ENCODE data around the gene DNAH3. TPM values are rescaled to one million over a fixed set of nuclear protein-coding genes. Genes with fewer than 3 reads are reported as not detected.

The DNAH3 gene
- total and polyA plus RNA-seq, 2 experiments from 2014 or later = 0.70 to 1.3 TPM

DNA sequence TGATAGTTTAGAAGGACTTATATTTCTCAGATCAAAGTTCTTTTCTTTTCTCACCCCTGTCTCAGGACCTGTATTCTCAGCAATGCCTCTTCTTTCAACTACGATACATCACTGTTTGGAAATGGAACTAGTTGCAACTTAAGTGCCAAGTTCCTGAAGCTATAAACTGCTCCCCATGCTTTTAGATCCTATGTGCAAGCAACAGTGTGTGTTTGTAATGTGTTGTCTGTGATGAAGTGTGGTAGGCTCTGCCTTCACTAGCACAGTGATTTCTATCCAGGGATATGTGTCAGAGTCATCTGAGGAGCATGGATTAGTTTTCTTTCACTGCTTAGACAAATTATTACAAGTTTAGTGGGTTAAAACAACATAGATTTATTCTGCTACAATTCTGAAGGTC is 42.3 kb upstream of the DNAH3 start:
- ATAC-seq (no peak), DNase-seq (ENCODE audit: low spot score) (no peak)
- no peaks in the 10 kb centered on the region for H3K79me2 ChIP-seq (replicated peaks; ENCODE audit: insufficient read depth)
- H3K4me3 ChIP-seq = no peak overlapping the region
- Mint-ChIP-seq H3K4me3 (no peak overlapping the region), H3K9me3 (no peaks in the 10 kb centered on the region), H3K27ac (no peak overlapping the region), H3K4me1 (no peaks in the 10 kb centered on the region), H3K27me3 (ENCODE audit: insufficient read depth, low read depth, poor library complexity) (peaks cover 2% of the 10 kb centered on the region), H3K36me3 (ENCODE audit: low read depth) (no peaks in the 10 kb centered on the region)
- no peak overlapping the region for H3K4me2 ChIP-seq
- no peaks in the 10 kb centered on the region for H3F3A ChIP-seq (replicated peaks; ENCODE audit: low read depth)
- no peaks in the 10 kb centered on the region for H4K20me1 ChIP-seq (replicated peaks; ENCODE audit: insufficient read depth)
- no peak overlapping the region for H2AFZ ChIP-seq
- no peaks in the 10 kb centered on the region for H3K27me3 ChIP-seq (ENCODE audit: insufficient read depth)
- no peak for TF ChIP-seq POLR2AphosphoS5 (IDR thresholded peaks at IDR 0.05; ENCODE audit: low read depth)
- TF ChIP-seq, protein P1, sequence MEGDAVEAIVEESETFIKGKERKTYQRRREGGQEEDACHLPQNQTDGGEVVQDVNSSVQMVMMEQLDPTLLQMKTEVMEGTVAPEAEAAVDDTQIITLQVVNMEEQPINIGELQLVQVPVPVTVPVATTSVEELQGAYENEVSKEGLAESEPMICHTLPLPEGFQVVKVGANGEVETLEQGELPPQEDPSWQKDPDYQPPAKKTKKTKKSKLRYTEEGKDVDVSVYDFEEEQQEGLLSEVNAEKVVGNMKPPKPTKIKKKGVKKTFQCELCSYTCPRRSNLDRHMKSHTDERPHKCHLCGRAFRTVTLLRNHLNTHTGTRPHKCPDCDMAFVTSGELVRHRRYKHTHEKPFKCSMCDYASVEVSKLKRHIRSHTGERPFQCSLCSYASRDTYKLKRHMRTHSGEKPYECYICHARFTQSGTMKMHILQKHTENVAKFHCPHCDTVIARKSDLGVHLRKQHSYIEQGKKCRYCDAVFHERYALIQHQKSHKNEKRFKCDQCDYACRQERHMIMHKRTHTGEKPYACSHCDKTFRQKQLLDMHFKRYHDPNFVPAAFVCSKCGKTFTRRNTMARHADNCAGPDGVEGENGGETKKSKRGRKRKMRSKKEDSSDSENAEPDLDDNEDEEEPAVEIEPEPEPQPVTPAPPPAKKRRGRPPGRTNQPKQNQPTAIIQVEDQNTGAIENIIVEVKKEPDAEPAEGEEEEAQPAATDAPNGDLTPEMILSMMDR (conservative IDR thresholded peaks at IDR 0.05; ENCODE audit: low read depth in 2 of 2) = no peak
- no peak for TF ChIP-seq ZNF114 (CRISPR knock-in tag; IDR thresholded peaks at IDR 0.05)
- no peak for TF ChIP-seq EZH2 (IDR thresholded peaks at IDR 0.05; ENCODE audit: low read depth, unreplicated experiment)
- no peaks in the 10 kb centered on the region for H3K36me3 ChIP-seq (ENCODE audit: insufficient read depth)
- H3K27ac ChIP-seq (ENCODE audit: low read depth) = no peak overlapping the region
- no peaks in the 10 kb centered on the region for H3K4me1 ChIP-seq (ENCODE audit: insufficient read depth)
- no peaks in the 10 kb centered on the region for H3K9me2 ChIP-seq (ENCODE audit: insufficient read depth)

GRCh38 chr16:21190599-21190998 is 40.0 kb upstream of the DNAH3 start:
- ATAC-seq = no peak
- H3K4me1 Mint-ChIP-seq = no peaks in the 10 kb centered on the region
- TF ChIP-seq, protein P1 (conservative IDR thresholded peaks at IDR 0.05; ENCODE audit: low read depth in 2 of 2) = no peak
- TF ChIP-seq, protein P2, sequence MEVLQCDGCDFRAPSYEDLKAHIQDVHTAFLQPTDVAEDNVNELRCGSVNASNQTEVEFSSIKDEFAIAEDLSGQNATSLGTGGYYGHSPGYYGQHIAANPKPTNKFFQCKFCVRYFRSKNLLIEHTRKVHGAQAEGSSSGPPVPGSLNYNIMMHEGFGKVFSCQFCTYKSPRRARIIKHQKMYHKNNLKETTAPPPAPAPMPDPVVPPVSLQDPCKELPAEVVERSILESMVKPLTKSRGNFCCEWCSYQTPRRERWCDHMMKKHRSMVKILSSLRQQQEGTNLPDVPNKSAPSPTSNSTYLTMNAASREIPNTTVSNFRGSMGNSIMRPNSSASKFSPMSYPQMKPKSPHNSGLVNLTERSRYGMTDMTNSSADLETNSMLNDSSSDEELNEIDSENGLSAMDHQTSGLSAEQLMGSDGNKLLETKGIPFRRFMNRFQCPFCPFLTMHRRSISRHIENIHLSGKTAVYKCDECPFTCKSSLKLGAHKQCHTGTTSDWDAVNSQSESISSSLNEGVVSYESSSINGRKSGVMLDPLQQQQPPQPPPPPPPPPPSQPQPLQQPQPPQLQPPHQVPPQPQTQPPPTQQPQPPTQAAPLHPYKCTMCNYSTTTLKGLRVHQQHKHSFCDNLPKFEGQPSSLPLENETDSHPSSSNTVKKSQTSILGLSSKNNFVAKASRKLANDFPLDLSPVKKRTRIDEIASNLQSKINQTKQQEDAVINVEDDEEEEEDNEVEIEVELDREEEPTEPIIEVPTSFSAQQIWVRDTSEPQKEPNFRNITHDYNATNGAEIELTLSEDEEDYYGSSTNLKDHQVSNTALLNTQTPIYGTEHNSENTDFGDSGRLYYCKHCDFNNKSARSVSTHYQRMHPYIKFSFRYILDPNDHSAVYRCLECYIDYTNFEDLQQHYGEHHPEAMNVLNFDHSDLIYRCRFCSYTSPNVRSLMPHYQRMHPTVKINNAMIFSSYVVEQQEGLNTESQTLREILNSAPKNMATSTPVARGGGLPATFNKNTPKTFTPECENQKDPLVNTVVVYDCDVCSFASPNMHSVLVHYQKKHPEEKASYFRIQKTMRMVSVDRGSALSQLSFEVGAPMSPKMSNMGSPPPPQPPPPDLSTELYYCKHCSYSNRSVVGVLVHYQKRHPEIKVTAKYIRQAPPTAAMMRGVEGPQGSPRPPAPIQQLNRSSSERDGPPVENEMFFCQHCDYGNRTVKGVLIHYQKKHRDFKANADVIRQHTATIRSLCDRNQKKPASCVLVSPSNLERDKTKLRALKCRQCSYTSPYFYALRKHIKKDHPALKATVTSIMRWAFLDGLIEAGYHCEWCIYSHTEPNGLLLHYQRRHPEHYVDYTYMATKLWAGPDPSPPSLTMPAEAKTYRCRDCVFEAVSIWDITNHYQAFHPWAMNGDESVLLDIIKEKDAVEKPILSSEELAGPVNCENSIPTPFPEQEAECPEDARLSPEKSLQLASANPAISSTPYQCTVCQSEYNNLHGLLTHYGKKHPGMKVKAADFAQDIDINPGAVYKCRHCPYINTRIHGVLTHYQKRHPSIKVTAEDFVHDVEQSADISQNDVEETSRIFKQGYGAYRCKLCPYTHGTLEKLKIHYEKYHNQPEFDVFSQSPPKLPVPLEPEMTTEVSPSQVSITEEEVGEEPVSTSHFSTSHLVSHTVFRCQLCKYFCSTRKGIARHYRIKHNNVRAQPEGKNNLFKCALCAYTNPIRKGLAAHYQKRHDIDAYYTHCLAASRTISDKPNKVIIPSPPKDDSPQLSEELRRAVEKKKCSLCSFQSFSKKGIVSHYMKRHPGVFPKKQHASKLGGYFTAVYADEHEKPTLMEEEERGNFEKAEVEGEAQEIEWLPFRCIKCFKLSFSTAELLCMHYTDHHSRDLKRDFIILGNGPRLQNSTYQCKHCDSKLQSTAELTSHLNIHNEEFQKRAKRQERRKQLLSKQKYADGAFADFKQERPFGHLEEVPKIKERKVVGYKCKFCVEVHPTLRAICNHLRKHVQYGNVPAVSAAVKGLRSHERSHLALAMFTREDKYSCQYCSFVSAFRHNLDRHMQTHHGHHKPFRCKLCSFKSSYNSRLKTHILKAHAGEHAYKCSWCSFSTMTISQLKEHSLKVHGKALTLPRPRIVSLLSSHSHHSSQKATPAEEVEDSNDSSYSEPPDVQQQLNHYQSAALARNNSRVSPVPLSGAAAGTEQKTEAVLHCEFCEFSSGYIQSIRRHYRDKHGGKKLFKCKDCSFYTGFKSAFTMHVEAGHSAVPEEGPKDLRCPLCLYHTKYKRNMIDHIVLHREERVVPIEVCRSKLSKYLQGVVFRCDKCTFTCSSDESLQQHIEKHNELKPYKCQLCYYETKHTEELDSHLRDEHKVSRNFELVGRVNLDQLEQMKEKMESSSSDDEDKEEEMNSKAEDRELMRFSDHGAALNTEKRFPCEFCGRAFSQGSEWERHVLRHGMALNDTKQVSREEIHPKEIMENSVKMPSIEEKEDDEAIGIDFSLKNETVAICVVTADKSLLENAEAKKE (CRISPR knock-in tag; IDR thresholded peaks at IDR 0.05) = no peak
- TF ChIP-seq ZNF331 (CRISPR knock-in tag; IDR thresholded peaks at IDR 0.05; ENCODE audit: low read depth) (no peak), STAT1 (IDR thresholded peaks at IDR 0.05; ENCODE audit: unreplicated experiment) (no peak), EZH2 (IDR thresholded peaks at IDR 0.05; ENCODE audit: low read depth, unreplicated experiment) (no peak)
- TF ChIP-seq, protein P3, sequence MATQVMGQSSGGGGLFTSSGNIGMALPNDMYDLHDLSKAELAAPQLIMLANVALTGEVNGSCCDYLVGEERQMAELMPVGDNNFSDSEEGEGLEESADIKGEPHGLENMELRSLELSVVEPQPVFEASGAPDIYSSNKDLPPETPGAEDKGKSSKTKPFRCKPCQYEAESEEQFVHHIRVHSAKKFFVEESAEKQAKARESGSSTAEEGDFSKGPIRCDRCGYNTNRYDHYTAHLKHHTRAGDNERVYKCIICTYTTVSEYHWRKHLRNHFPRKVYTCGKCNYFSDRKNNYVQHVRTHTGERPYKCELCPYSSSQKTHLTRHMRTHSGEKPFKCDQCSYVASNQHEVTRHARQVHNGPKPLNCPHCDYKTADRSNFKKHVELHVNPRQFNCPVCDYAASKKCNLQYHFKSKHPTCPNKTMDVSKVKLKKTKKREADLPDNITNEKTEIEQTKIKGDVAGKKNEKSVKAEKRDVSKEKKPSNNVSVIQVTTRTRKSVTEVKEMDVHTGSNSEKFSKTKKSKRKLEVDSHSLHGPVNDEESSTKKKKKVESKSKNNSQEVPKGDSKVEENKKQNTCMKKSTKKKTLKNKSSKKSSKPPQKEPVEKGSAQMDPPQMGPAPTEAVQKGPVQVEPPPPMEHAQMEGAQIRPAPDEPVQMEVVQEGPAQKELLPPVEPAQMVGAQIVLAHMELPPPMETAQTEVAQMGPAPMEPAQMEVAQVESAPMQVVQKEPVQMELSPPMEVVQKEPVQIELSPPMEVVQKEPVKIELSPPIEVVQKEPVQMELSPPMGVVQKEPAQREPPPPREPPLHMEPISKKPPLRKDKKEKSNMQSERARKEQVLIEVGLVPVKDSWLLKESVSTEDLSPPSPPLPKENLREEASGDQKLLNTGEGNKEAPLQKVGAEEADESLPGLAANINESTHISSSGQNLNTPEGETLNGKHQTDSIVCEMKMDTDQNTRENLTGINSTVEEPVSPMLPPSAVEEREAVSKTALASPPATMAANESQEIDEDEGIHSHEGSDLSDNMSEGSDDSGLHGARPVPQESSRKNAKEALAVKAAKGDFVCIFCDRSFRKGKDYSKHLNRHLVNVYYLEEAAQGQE (IDR thresholded peaks at IDR 0.05; ENCODE audit: unreplicated experiment) = no peak

More at GRCh38 chr16:21190599-21190998, 40.0 kb upstream of the DNAH3 start:
- H3K36me3 ChIP-seq (ENCODE audit: insufficient read depth) = no peaks in the 10 kb centered on the region
- H3K27me3 Mint-ChIP-seq (ENCODE audit: insufficient read depth, low read depth, poor library complexity) = peaks cover 2% of the 10 kb centered on the region
- H3K9me2 ChIP-seq (ENCODE audit: insufficient read depth) = no peaks in the 10 kb centered on the region
- H3K27ac ChIP-seq (ENCODE audit: low read depth) = no peak overlapping the region
- H3K9me3 Mint-ChIP-seq = no peaks in the 10 kb centered on the region
- no peaks in the 10 kb centered on the region for H4K20me1 ChIP-seq (replicated peaks; ENCODE audit: insufficient read depth)
- DNase-seq (ENCODE audit: low spot score) = no peak
- no peak overlapping the region for H2AFZ ChIP-seq
- H3K4me2 ChIP-seq = no peak overlapping the region
- H3K36me3 Mint-ChIP-seq (ENCODE audit: low read depth) = no peaks in the 10 kb centered on the region
- H3K27ac Mint-ChIP-seq = no peak overlapping the region
- H3K27me3 ChIP-seq (ENCODE audit: insufficient read depth) = no peaks in the 10 kb centered on the region
- no peak overlapping the region for H3K4me3 Mint-ChIP-seq
- H3K79me2 ChIP-seq (replicated peaks; ENCODE audit: insufficient read depth) = no peaks in the 10 kb centered on the region
- H3K4me3 ChIP-seq = no peak overlapping the region
- H3F3A ChIP-seq (replicated peaks; ENCODE audit: low read depth) = no peaks in the 10 kb centered on the region
- no peaks in the 10 kb centered on the region for H3K4me1 ChIP-seq (ENCODE audit: insufficient read depth)

Data from GM23338 (cell line).